Measurements from ENCODE around the gene ELOF1. TPM values are rescaled to one million over a fixed set of nuclear protein-coding genes. Genes with fewer than 3 reads are reported as not detected.
"Not testable (repeated sequence)": the region's sequence is repeated elsewhere in the genome, so short reads cannot be mapped to it uniquely, and the experiment has no call there.

Gene ELOF1
- total RNA-seq, 1 donor from 2014 or later = 32.1 TPM

- intact Hi-C loops (cut with DNase I) = not testable (repeated sequence)
These were observed 14.7 kb upstream of the ELOF1 start for GRCh38 chr19:11573763-11574162.

GRCh38 chr19:11573354-11573753 lies 14.3 kb upstream of the ELOF1 start:
- DNase-seq (ENCODE audit: low spot score); intact Hi-C loops (cut with DNase I): not testable (repeated sequence)

More at GRCh38 chr19:11573763-11574162, 14.7 kb upstream of the ELOF1 start:
- DNase-seq (ENCODE audit: low spot score) = not testable (repeated sequence)

GRCh38 chr19:11570039-11570462 lies 11.0 kb upstream of the ELOF1 start:
- no peak for DNase-seq (ENCODE audit: low spot score)
- intact Hi-C loops (cut with DNase I) = no loop called here

- intact Hi-C loops (cut with DNase I) = no loop called here
- no peak for DNase-seq (ENCODE audit: low spot score)
These were observed 7.1 kb upstream of the ELOF1 start for GRCh38 chr19:11566164-11566563.

- intact Hi-C loops (cut with DNase I) = not testable (repeated sequence)
These were observed 6.6 kb upstream of the ELOF1 start for GRCh38 chr19:11565649-11565980.

GRCh38 chr19:11564082-11564807 lies 5.2 kb upstream of the ELOF1 start:
- DNase-seq (ENCODE audit: low spot score) = not testable (repeated sequence)

More at GRCh38 chr19:11565649-11565980, 6.6 kb upstream of the ELOF1 start:
- DNase-seq (ENCODE audit: low spot score) = not testable (repeated sequence)

GRCh38 chr19:11563532-11563931 lies 4.5 kb upstream of the ELOF1 start:
- no peak for DNase-seq (ENCODE audit: low spot score)
- intact Hi-C loops (cut with DNase I) = no loop called here

More at GRCh38 chr19:11564082-11564807, 5.2 kb upstream of the ELOF1 start:
- intact Hi-C loops (cut with DNase I) = not testable (repeated sequence)

GRCh38 chr19:11560404-11561051 lies 1.5 kb upstream of the ELOF1 start:
- intact Hi-C loops (cut with DNase I) = no loop called here
- no peak for DNase-seq (ENCODE audit: low spot score)

- DNase-seq (ENCODE audit: low spot score) = no peak
- intact Hi-C loops (cut with DNase I) = no loop called here
These were observed 2.2 kb downstream of the ELOF1 start for GRCh38 chr19:11556634-11557420.

GRCh38 chr19:11555246-11555645 lies 3.8 kb downstream of the ELOF1 start:
- DNase-seq (ENCODE audit: low spot score) = no peak
- intact Hi-C loops (cut with DNase I) = no loop called here

- no peak for DNase-seq (ENCODE audit: low spot score)
- intact Hi-C loops (cut with DNase I) = no loop called here
These were observed 4.9 kb downstream of the ELOF1 start for GRCh38 chr19:11554160-11554559.

GRCh38 chr19:11552666-11553372 lies 6.2 kb downstream of the ELOF1 start:
- DNase-seq (ENCODE audit: low spot score) = no peak
- intact Hi-C loops (cut with DNase I) = no loop called here

- intact Hi-C loops (cut with DNase I) = no loop called here
- no peak for DNase-seq (ENCODE audit: low spot score)
These were observed 7.3 kb downstream of the ELOF1 start for GRCh38 chr19:11551603-11552235.

- intact Hi-C loops (cut with DNase I) = no loop called here
These were observed 8.8 kb downstream of the ELOF1 start for GRCh38 chr19:11550265-11550664.

GRCh38 chr19:11549386-11549953 lies 9.6 kb downstream of the ELOF1 start:
- DNase-seq (ENCODE audit: low spot score) = no peak
- intact Hi-C loops (cut with DNase I) = no loop called here

More at GRCh38 chr19:11550265-11550664, 8.8 kb downstream of the ELOF1 start:
- no peak for DNase-seq (ENCODE audit: low spot score)

GRCh38 chr19:11547929-11548700 lies 10.9 kb downstream of the ELOF1 start:
- no peak for DNase-seq (ENCODE audit: low spot score)
- intact Hi-C loops (cut with DNase I) = no loop called here

- no peak for DNase-seq (ENCODE audit: low spot score)
- intact Hi-C loops (cut with DNase I) = no loop called here
These were observed 17.8 kb downstream of the ELOF1 start for GRCh38 chr19:11541238-11541637.

- DNase-seq (ENCODE audit: low spot score) = no peak
- intact Hi-C loops (cut with DNase I) = no loop called here
These were observed 18.4 kb downstream of the ELOF1 start for GRCh38 chr19:11540645-11541044.

All from cardiac septum (tissue), 1 donor.